Measurements from ENCODE around the gene HHIP.

The HHIP gene

DNA sequence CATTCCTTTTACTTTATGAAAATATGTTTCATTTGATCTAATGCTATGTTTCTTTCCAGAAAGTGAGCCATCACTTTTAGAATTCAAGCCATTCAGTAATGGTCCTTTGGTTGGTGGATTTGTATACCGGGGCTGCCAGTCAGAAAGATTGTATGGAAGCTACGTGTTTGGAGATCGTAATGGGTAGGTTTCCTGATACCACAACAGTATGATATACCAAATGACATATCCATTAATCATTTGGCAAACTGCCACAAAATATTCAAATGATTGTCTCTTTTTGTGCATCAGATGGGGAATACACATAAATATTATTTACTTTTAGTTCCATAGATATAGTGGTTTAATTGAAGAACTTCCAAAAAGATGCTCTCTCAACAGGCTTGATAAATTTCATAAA is 68.2 kb downstream of the HHIP start:
- no peak for DNase-seq (ENCODE audit: low spot score)
- no peaks in the 10 kb centered on the region for H3K9me3 ChIP-seq (ENCODE audit: severe bottlenecking)
- H3K36me3 ChIP-seq (ENCODE audit: low read depth): no peaks in the 10 kb centered on the region
- H3K4me1 ChIP-seq (ENCODE audit: insufficient read depth, poor library complexity, severe bottlenecking): peaks cover 34% of the 10 kb centered on the region
- no peaks in the 10 kb centered on the region for H3K27me3 ChIP-seq (ENCODE audit: insufficient read depth, poor library complexity, severe bottlenecking)
- ATAC-seq (ENCODE audit: low read depth): peak; percentile 68
- TF ChIP-seq CTCF (IDR thresholded peaks at IDR 0.05; ENCODE audit: poor library complexity, severe bottlenecking): no peak
- H3K4me3 ChIP-seq (ENCODE audit: severe bottlenecking): no peak overlapping the region
- H3K27ac ChIP-seq (ENCODE audit: poor library complexity, severe bottlenecking): no peak overlapping the region

GRCh38 chr4:144715230-144715629 is 69.3 kb downstream of the HHIP start:
- H3K36me3 ChIP-seq (ENCODE audit: low read depth): no peaks in the 10 kb centered on the region
- no peak overlapping the region for H3K27ac ChIP-seq (ENCODE audit: poor library complexity, severe bottlenecking)
- peaks cover 30% of the 10 kb centered on the region for H3K4me1 ChIP-seq (ENCODE audit: insufficient read depth, poor library complexity, severe bottlenecking)
- H3K4me3 ChIP-seq (ENCODE audit: severe bottlenecking): no peak overlapping the region
- no peaks in the 10 kb centered on the region for H3K9me3 ChIP-seq (ENCODE audit: severe bottlenecking)
- H3K27me3 ChIP-seq (ENCODE audit: insufficient read depth, poor library complexity, severe bottlenecking): no peaks in the 10 kb centered on the region
- DNase-seq (ENCODE audit: low spot score) (no peak), ATAC-seq (ENCODE audit: low read depth) (no peak)
- no peak for TF ChIP-seq CTCF (IDR thresholded peaks at IDR 0.05; ENCODE audit: poor library complexity, severe bottlenecking)

DNA sequence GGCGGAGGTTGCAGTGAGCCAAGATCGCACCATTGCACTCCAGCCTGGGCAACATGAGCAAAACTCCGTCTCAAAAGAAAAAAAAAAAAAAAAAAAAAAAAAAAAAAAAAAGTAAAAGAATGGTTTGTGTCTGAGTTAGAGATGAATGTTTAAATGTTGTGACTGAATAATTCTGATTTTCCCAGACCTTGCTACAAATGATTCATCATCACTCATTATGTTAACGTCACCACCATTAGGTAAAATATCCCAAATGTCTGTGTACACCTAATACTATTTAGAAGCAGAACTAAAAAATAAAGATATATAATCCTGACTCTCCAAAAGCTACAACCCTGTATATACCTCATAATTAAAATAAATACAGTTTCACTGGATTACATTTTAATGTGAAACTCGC is 70.8 kb downstream of the HHIP start:
- H3K4me1 ChIP-seq (ENCODE audit: insufficient read depth, poor library complexity, severe bottlenecking): peaks cover 23% of the 10 kb centered on the region
- ATAC-seq (ENCODE audit: low read depth): peak; percentile 61; the same call in 2 of the 3 replicates
- H3K4me3 ChIP-seq (ENCODE audit: severe bottlenecking): no peak overlapping the region
- DNase-seq (ENCODE audit: low spot score): no peak
- H3K9me3 ChIP-seq (ENCODE audit: severe bottlenecking): no peaks in the 10 kb centered on the region
- no peaks in the 10 kb centered on the region for H3K27me3 ChIP-seq (ENCODE audit: insufficient read depth, poor library complexity, severe bottlenecking)
- no peak overlapping the region for H3K27ac ChIP-seq (ENCODE audit: poor library complexity, severe bottlenecking)
- H3K36me3 ChIP-seq (ENCODE audit: low read depth): no peaks in the 10 kb centered on the region
- TF ChIP-seq CTCF (IDR thresholded peaks at IDR 0.05; ENCODE audit: poor library complexity, severe bottlenecking): no peak

DNA sequence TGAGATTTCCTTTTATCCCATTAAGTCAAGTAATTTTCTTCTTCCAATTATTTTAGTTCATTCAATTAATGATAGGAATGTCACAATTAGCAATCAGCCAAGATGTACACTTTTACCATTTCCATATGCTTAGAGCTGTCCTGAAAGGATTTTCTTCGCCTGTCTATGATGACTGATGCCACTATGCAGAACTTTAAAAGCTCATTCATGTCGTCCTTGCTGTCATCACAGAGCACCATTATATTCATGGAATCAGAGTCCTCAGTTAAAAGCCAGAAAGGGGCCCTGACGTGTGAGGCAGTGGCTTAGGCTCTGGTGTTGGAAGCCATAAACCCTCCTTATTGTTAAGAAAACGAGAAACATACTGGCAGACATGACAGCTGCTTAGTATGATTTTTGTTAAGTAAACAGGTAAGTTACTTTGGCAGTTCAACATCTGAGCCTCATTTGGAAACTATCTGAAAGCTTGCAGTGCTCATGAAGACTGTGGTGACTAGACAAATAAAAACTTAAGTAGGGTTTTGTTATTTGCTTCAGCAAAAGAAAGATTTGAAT is 73.1 kb downstream of the HHIP start:
- Histone ChIP-seq H3K36me3 (ENCODE audit: low read depth) (no peaks in the 10 kb centered on the region), H3K27me3 (ENCODE audit: insufficient read depth, poor library complexity, severe bottlenecking) (no peaks in the 10 kb centered on the region), H3K27ac (ENCODE audit: poor library complexity, severe bottlenecking) (no peak overlapping the region), H3K9me3 (ENCODE audit: severe bottlenecking) (no peaks in the 10 kb centered on the region), H3K4me3 (ENCODE audit: severe bottlenecking) (no peak overlapping the region), H3K4me1 (ENCODE audit: insufficient read depth, poor library complexity, severe bottlenecking) (peaks cover 10% of the 10 kb centered on the region)
- DNase-seq (ENCODE audit: low spot score) (no peak), ATAC-seq (ENCODE audit: low read depth) (no peak)
- no peak for TF ChIP-seq CTCF (IDR thresholded peaks at IDR 0.05; ENCODE audit: poor library complexity, severe bottlenecking)

DNA sequence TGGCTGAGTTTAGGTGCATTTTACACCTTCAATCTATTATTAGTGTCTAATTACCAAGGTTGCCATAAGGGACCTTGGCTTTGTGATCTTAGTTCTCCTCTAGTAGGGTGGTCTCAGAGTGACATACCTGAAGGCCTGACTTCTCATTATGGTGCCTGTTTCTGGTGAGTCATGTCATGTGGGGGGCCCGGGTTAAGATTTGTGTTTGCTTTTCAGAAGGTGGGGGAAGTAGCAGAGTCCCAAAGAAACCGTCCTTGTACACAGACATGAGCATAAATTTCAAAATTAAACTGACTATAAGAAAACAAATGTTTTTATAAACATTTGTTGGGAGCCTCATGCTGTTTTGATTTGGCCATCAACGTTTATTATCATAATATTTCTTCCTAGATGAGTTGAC is 74.5 kb downstream of the HHIP start:
- DNase-seq (ENCODE audit: low spot score) (no peak), ATAC-seq (ENCODE audit: low read depth) (no peak)
- H3K27me3 ChIP-seq (ENCODE audit: insufficient read depth, poor library complexity, severe bottlenecking): no peaks in the 10 kb centered on the region
- no peak for TF ChIP-seq CTCF (IDR thresholded peaks at IDR 0.05; ENCODE audit: poor library complexity, severe bottlenecking)
- no peaks in the 10 kb centered on the region for H3K9me3 ChIP-seq (ENCODE audit: severe bottlenecking)
- H3K4me3 ChIP-seq (ENCODE audit: severe bottlenecking): no peak overlapping the region
- no peaks in the 10 kb centered on the region for H3K36me3 ChIP-seq (ENCODE audit: low read depth)
- no peak overlapping the region for H3K27ac ChIP-seq (ENCODE audit: poor library complexity, severe bottlenecking)
- H3K4me1 ChIP-seq (ENCODE audit: insufficient read depth, poor library complexity, severe bottlenecking): peaks cover 5% of the 10 kb centered on the region

Data from RWPE2 (cell line).